ENCODE data around the gene ZNF451. TPM values are rescaled to one million over a fixed set of nuclear protein-coding genes. Genes with fewer than 3 reads are reported as not detected.
"Not testable (repeated sequence)": the region's sequence is repeated elsewhere in the genome, so short reads cannot be mapped to it uniquely, and the experiment has no call there.

ZNF451 gene
- total RNA-seq, 1 donor from 2014 or later, result 61.0 TPM

DNA sequence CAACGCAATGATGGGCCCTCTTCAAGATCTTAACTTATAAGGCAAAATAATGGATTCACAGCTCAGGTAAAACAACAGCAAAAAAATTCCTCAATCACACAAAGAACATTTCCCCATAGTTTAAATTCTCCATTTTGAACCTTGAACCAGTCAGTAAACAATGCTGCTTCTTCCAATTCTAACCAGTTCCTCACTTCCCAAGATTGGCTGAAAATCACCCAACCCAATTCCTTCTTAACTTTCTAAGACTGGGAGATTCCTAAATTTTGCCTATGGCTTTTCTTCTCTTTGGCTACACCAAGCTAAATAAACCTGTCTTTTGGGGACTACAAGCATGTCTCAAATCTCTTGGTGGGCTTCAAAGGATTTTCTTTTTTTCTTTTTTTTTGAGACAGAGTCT lies 3.1 kb upstream of the ZNF451 start:
- DNase-seq (ENCODE audit: low read depth, low spot score), result no peak
- Mint-ChIP-seq H3K36me3 (ENCODE audit: low read depth) (no peaks in the 10 kb centered on the region), H3K9me3 (no peaks in the 10 kb centered on the region), H3K4me3 (no peak overlapping the region), H3K4me1 (peaks cover 14% of the 10 kb centered on the region), H3K27ac (ENCODE audit: unreplicated experiment) (no peak overlapping the region), H3K27me3 (ENCODE audit: low read depth) (no peaks in the 10 kb centered on the region)
- TF ChIP-seq, protein P1, sequence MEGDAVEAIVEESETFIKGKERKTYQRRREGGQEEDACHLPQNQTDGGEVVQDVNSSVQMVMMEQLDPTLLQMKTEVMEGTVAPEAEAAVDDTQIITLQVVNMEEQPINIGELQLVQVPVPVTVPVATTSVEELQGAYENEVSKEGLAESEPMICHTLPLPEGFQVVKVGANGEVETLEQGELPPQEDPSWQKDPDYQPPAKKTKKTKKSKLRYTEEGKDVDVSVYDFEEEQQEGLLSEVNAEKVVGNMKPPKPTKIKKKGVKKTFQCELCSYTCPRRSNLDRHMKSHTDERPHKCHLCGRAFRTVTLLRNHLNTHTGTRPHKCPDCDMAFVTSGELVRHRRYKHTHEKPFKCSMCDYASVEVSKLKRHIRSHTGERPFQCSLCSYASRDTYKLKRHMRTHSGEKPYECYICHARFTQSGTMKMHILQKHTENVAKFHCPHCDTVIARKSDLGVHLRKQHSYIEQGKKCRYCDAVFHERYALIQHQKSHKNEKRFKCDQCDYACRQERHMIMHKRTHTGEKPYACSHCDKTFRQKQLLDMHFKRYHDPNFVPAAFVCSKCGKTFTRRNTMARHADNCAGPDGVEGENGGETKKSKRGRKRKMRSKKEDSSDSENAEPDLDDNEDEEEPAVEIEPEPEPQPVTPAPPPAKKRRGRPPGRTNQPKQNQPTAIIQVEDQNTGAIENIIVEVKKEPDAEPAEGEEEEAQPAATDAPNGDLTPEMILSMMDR (conservative IDR thresholded peaks at IDR 0.05), result no peak

DNA sequence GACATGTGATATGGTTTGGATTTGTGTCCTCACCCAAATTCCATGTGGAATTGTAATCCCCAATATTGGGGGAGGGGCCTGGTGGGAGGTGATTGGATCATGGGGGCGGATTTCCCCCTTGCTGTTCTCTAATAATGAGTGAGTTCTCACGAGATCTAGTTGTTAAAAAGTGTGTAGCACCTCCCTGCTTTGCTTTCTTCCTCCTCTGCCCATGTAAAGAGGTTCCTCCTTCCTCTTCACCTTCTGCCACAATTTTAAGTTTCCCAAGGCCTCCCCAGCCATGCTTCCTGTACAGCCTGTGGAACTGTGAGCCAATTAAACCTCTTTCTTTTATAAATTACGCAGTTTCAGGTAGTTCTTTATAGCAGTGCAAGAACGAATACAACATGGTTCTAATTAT lies 2.1 kb upstream of the ZNF451 start:
- Mint-ChIP-seq H3K27ac (ENCODE audit: unreplicated experiment) (no peak overlapping the region), H3K36me3 (ENCODE audit: low read depth) (no peaks in the 10 kb centered on the region), H3K9me3 (no peaks in the 10 kb centered on the region), H3K4me1 (peaks cover 24% of the 10 kb centered on the region), H3K27me3 (ENCODE audit: low read depth) (no peaks in the 10 kb centered on the region), H3K4me3 (no peak overlapping the region)
- TF ChIP-seq, protein P1 (conservative IDR thresholded peaks at IDR 0.05), result no peak
- DNase-seq (ENCODE audit: low read depth, low spot score), result no peak

DNA sequence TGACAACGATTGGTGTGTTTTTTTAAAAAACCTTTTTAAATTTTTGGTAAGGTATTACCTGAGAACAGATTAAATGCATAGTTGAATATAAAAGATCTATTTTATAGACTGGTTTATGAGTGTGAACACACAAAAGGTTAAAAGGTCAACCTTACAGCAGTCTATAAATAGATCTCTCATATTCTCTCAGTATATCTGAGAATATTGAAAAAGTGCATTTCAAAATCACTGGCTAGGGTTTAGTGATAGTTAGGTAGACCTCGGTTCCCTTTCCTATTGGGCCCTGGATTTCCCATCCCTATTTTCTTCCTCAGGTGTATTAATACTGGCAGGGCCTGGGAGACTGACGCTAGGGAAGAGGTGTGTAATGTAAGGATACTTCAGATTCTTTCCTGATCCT lies 723 bp upstream of the ZNF451 start:
- TF ChIP-seq, protein P1 (conservative IDR thresholded peaks at IDR 0.05), result no peak
- DNase-seq (ENCODE audit: low read depth, low spot score), result no peak
- Mint-ChIP-seq H3K27ac (ENCODE audit: unreplicated experiment) (no peak overlapping the region), H3K36me3 (ENCODE audit: low read depth) (no peaks in the 10 kb centered on the region), H3K4me3 (peak overlapping the region; percentile 86), H3K4me1 (peaks cover 33% of the 10 kb centered on the region), H3K9me3 (no peaks in the 10 kb centered on the region), H3K27me3 (ENCODE audit: low read depth) (no peaks in the 10 kb centered on the region)

DNA sequence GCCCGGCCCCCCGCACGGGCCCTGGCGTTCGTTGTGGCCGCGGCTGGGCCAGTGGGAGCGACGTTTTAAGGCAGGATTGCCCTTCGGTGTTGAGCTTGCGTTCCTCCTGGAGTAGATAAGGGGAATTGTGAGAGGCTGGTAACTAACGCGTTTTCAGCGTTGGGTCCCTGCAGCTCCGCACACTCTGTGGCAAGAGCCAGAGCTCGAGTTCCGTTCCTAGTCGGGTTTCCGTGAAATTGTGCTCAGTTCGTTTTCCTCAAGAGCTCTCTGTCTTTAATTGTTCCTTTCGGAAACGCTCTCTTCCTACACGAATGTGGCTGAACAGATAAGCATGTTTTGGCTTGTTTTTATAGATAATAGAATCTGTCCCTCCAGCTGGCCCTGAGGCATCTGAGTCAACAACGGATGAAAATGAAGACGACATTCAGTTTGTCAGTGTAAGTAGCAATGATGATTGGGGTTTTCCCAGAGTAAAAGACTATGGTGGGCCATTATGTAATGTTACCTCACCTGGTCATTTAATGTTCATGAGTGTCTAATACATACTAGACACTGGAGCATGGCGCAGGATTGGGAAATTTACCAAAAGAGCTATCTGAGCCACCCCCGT lies 575 bp downstream of the ZNF451 start:
- not testable (repeated sequence) for H3K36me3 Mint-ChIP-seq (ENCODE audit: low read depth); H3K27me3 Mint-ChIP-seq (ENCODE audit: low read depth); H3K4me3 Mint-ChIP-seq; H3K27ac Mint-ChIP-seq (ENCODE audit: unreplicated experiment); DNase-seq (ENCODE audit: low read depth, low spot score); H3K9me3 Mint-ChIP-seq
- H3K4me1 Mint-ChIP-seq, result peaks cover 33% of the 10 kb centered on the region

DNA sequence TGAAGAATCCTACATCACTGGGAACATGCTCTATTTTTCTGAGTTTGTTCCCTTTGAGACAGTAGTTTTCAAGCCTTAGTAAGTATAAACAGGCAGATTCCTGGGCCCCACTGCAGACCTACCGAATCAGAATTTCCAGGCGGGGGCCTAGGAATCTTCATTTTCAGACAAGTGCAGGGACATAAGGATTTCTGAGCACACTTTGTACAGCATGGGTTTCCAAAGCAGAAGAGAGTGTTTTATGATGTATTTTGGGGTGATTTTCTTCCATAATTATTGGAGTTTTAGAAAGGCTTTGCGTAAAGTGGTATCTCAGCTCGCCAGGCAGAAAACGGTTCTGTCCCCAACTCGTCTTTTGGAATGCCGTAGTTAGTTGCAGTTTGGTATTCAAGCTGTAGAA lies 1.4 kb downstream of the ZNF451 start:
- H3K4me3 Mint-ChIP-seq, result peak overlapping the region; percentile 86
- not testable (repeated sequence) for H3K9me3 Mint-ChIP-seq; H3K27me3 Mint-ChIP-seq (ENCODE audit: low read depth); DNase-seq (ENCODE audit: low read depth, low spot score); H3K36me3 Mint-ChIP-seq (ENCODE audit: low read depth)
- peaks cover 33% of the 10 kb centered on the region for H3K4me1 Mint-ChIP-seq
- peak overlapping the region; percentile 14 for H3K27ac Mint-ChIP-seq (ENCODE audit: unreplicated experiment)

DNA sequence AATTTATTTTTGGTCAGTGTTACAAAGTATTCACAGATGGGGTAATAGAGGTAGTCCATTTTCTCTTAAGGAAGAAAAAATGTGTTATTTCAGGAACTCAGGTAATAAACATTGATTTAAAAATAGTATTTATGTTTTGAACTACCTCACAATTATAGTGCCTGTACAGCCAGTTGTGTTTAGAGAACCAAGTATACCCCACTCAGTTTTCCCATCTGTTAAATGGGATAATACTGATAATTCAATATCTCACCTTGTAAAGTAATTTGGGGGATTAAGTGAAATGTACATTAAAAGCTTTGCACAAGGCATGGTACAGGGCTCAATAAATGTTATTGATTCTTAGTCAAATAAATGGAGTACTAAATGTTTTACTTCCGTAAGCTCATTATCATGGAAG lies 4.7 kb downstream of the ZNF451 start:
- Mint-ChIP-seq H3K9me3 (no peaks in the 10 kb centered on the region), H3K4me1 (peaks cover 29% of the 10 kb centered on the region), H3K4me3 (no peak overlapping the region), H3K27ac (ENCODE audit: unreplicated experiment) (no peak overlapping the region), H3K36me3 (ENCODE audit: low read depth) (peaks cover 9% of the 10 kb centered on the region), H3K27me3 (ENCODE audit: low read depth) (no peaks in the 10 kb centered on the region)
- no peak for DNase-seq (ENCODE audit: low read depth, low spot score)
- TF ChIP-seq, protein P1 (conservative IDR thresholded peaks at IDR 0.05), result no peak

All from neural crest cell (in vitro differentiated cells).